Measurements from ENCODE around the gene SLC6A11. TPM values are rescaled to one million over a fixed set of nuclear protein-coding genes. Genes with fewer than 3 reads are reported as not detected.

SLC6A11 gene
- total and polyA plus RNA-seq, 2 of the 8 experiments (the other 6 are each of a cell fraction or from before 2014, with no cell fraction given): 0.78 to 1.5 TPM

- no peak for TF ChIP-seq NANOG (IDR thresholded peaks at IDR 0.05; ENCODE audit: insufficient read depth, low read depth, low read length, poor library complexity, severe bottlenecking)
- TF ChIP-seq POLR2A (IDR thresholded peaks at IDR 0.05; ENCODE audit: control extremely low read depth in 1 of 2, low read depth in 2 of 2, low read length in 2 of 2): no peak
Measured at GRCh38 chr3:10948326-10948725, 132.3 kb downstream of the SLC6A11 start (continued).

All from H1 (cell line).